ENCODE results near the gene APOL2.

- TF ChIP-seq CTCF (IDR thresholded peaks at IDR 0.05) (peak; percentile 86), EZH2 (IDR thresholded peaks at IDR 0.05) (no peak), EZH2phosphoT487 (IDR thresholded peaks at IDR 0.05) (no peak)
Measured at GRCh38 chr22:36180038-36180880, 59.1 kb downstream of the APOL2 start.

All from neural progenitor cell (in vitro differentiated cells).